Dermis lymphatic vessel endothelial cell (primary cell): ENCODE measurements around the gene FTCD. TPM values are rescaled to one million over a fixed set of nuclear protein-coding genes. Genes with fewer than 3 reads are reported as not detected.

ENCODE experiments used
- total RNA-seq: library from RNA; depleted of rRNA; stranded (reverse); fragments of >200 nt; gene quantifications from 2 replicates; pipeline ENCODE4 v1.2.1, GENCODE V29; 2014

Gene FTCD
- not detected in 2 replicates for total RNA-seq

GRCh38 chr21:46155514-46156377, at the start of gene FTCD:
Gene FTCD, minus strand, starts transcription at chr21:46155579. Its CDS starts 56 bp downstream, at chr21:46155523.

DNA sequence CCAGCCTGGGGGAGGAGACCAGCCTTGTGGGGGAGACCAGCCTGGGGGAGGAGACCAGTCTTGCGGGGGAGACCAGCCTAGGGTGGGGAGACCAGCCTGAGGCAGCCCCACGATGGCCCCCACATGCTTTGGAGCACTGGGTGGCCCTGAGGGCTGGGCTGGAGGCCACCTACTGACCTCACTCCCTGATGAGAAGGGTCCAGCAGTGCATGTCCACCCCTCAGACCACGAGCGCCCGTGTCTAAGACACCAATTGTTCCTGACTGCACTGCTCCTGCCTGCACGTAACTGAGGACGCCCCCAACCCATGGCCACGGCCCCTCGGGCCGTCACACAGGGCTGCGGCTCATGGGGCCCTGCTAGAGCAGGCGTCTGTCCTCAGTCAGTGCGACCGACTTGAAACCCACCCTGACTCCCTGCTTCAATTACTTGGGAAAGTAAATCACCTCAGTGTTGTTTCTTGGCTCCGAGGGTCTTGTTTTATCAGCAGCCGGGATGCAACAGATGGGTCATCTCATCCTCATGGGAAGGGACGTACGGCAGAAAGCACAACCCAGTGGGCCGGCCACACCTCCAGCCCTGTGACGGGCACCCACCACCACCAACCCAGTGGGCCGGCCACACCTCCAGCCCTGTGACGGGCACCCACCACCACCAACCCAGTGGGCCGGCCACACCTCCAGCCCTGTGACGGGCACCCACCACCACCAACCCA, 28.7 kb upstream of the FTCD start, which contains the start of gene SPATC1L:
TSS of gene SPATC1L (minus strand) at position 550 of the 715 bp plus-strand sequence. CDS start 1,643 bp downstream, outside the sequence.

GRCh38 chr21:46097336-46098293, 57.8 kb downstream of the FTCD start, which contains the start of gene COL6A2:
Gene COL6A2, plus strand, starts transcription at chr21:46098112.

Other genes with a start within 250 kb of the FTCD start
- gene COL6A1, start 173.8 kb downstream of the FTCD start, total RNA-seq = 14.0 and 22.4 TPM in 2 replicates
- 39.7 and 92.9 TPM in 2 replicates for gene COL6A2, start 57.5 kb downstream of the FTCD start, total RNA-seq
- gene SPATC1L, start 28.9 kb upstream of the FTCD start, total RNA-seq = 4.7 and 6.3 TPM in 2 replicates
- gene LSS, start 73.2 kb upstream of the FTCD start, total RNA-seq = 28.6 and 37.9 TPM in 2 replicates
- gene MCM3AP, start 130.0 kb upstream of the FTCD start, total RNA-seq = 65.0 and 96.2 TPM in 2 replicates
- 9.1 and 18.0 TPM in 2 replicates for gene YBEY, start 130.8 kb upstream of the FTCD start, total RNA-seq
- 0.77 and 0.87 TPM in 2 replicates for gene C21orf58, start 168.3 kb upstream of the FTCD start, total RNA-seq
- 13.9 and 15.7 TPM in 2 replicates for gene PCNT, start 168.6 kb upstream of the FTCD start, total RNA-seq